Progenitor cell of endocrine pancreas (in vitro differentiated cells): ENCODE measurements around the gene ZNF160. TPM values are rescaled to one million over a fixed set of nuclear protein-coding genes. Genes with fewer than 3 reads are reported as not detected.

Experiments
- DNase-seq: peaks from one replicate; pipeline ENCODE4 v3.0.0; 2021; ENCODE audit warnings: low spot score; ENCODE audit not compliant: unreplicated experiment
- H3K27ac Mint-ChIP-seq: 2 replicates; pipeline ENCODE4 v1.8.0; 2021; ENCODE audit warnings: mild to moderate bottlenecking, moderate library complexity, mixed read lengths
- H3K27me3 Mint-ChIP-seq: 2 replicates; pipeline ENCODE4 v1.8.0; 2021; ENCODE audit warnings: mixed read lengths
- H3K36me3 Mint-ChIP-seq: 2 replicates; pipeline ENCODE4 v1.8.0; 2022; ENCODE audit warnings: mixed read lengths; ENCODE audit not compliant: insufficient read depth
- H3K4me1 Mint-ChIP-seq: 2 replicates; pipeline ENCODE4 v1.8.0; 2021; ENCODE audit warnings: low read depth, mixed read lengths
- H3K4me3 Mint-ChIP-seq: 2 replicates; pipeline ENCODE4 v1.8.0; 2021; ENCODE audit warnings: low read depth, mild to moderate bottlenecking, moderate library complexity, mixed read lengths
- H3K9me3 Mint-ChIP-seq: 2 replicates; pipeline ENCODE4 v1.8.0; 2021; ENCODE audit warnings: low read depth, mixed read lengths
- total RNA-seq: library from RNA; stranded (reverse); gene quantifications from 2 replicates; pipeline ENCODE4 v1.2.1, GENCODE V29; 2021
- TF ChIP-seq, protein P1 (sequence below): fragments of 200-600 bp; sonication (generic); IDR thresholded peaks from one replicate; pipeline ENCODE4 v1.5.0; 2021; ENCODE audit warnings: antibody characterized with exemption, mild to moderate bottlenecking; ENCODE audit not compliant: unreplicated experiment

ZNF160 gene
- total RNA-seq, 1 donor from 2014 or later: 51.0 TPM

GRCh38 chr19:53019684-53020083 is 83.5 kb downstream of the ZNF160 start:
- Mint-ChIP-seq H3K4me1 (peaks cover 2% of the 10 kb centered on the region), H3K4me3 (no peak overlapping the region), H3K27ac (no peak overlapping the region), H3K27me3 (no peaks in the 10 kb centered on the region), H3K9me3 (peaks cover 5% of the 10 kb centered on the region), H3K36me3 (peaks cover 1% of the 10 kb centered on the region)
- TF ChIP-seq, protein P1, sequence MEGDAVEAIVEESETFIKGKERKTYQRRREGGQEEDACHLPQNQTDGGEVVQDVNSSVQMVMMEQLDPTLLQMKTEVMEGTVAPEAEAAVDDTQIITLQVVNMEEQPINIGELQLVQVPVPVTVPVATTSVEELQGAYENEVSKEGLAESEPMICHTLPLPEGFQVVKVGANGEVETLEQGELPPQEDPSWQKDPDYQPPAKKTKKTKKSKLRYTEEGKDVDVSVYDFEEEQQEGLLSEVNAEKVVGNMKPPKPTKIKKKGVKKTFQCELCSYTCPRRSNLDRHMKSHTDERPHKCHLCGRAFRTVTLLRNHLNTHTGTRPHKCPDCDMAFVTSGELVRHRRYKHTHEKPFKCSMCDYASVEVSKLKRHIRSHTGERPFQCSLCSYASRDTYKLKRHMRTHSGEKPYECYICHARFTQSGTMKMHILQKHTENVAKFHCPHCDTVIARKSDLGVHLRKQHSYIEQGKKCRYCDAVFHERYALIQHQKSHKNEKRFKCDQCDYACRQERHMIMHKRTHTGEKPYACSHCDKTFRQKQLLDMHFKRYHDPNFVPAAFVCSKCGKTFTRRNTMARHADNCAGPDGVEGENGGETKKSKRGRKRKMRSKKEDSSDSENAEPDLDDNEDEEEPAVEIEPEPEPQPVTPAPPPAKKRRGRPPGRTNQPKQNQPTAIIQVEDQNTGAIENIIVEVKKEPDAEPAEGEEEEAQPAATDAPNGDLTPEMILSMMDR: no peak
- DNase-seq: no peak

Other genes with a start within 250 kb of the ZNF160 start
- gene ZNF468, start 245.8 kb downstream of the ZNF160 start, total RNA-seq: 35.6 and 38.8 TPM in 2 replicates
- 43.9 and 50.0 TPM in 2 replicates for gene ZNF320, start 205.8 kb downstream of the ZNF160 start, total RNA-seq
- gene ZNF888, start 180.0 kb downstream of the ZNF160 start, total RNA-seq: 16.0 and 16.8 TPM in 2 replicates
- 23.8 and 25.3 TPM in 2 replicates for gene ZNF816, start 140.5 kb downstream of the ZNF160 start, total RNA-seq
- gene ERVV-1, start 89.5 kb downstream of the ZNF160 start, total RNA-seq: not detected in 2 replicates
- gene ERVV-2, start 58.7 kb downstream of the ZNF160 start, total RNA-seq: not detected in 2 replicates
- 13.6 and 18.1 TPM in 2 replicates for gene ZNF415, start 29.5 kb upstream of the ZNF160 start, total RNA-seq
- gene ZNF347, start 55.6 kb upstream of the ZNF160 start, total RNA-seq: 17.2 and 18.3 TPM in 2 replicates
- gene ZNF665, start 89.9 kb upstream of the ZNF160 start, total RNA-seq: 8.5 and 9.4 TPM in 2 replicates
- 51.9 and 57.5 TPM in 2 replicates for gene ZNF677, start 151.5 kb upstream of the ZNF160 start, total RNA-seq
- gene VN1R2, start 154.9 kb upstream of the ZNF160 start, total RNA-seq: not detected in 2 replicates
- not detected in 2 replicates for gene VN1R4, start 164.3 kb upstream of the ZNF160 start, total RNA-seq
- gene ZNF845, start 230.3 kb upstream of the ZNF160 start, total RNA-seq: 10.3 and 10.4 TPM in 2 replicates